ENCODE results near the gene TMCO4.

TMCO4 gene

DNA sequence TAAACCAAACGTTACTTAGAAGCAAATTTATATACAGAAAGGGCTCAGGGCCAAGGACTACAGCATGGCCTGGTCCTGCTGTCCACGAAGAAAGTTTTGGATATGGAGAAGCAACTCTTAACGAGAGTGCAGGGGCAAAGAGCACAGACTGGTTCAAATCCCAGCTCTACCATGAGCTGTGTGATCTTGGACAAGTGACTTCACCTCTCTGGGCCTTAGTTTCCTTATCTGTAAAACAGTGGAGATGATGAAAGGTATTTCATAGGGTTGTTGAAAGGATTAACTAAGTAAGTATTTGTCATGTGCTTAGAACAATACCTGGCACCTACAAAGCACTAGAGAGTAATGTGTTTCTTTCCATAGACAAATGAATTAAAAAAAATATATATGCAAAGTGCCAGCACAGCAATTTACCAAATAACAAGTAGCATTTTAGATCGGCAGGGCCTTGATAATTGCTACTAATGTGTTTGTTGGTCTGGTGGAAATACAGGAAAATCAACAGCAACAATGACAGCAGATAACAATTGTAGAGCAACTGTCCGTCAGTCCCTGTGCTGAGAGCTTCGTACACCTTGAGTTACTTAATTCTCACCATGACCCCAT lies 25.4 kb downstream of the TMCO4 start:
- DNase-seq: no peak

DNA sequence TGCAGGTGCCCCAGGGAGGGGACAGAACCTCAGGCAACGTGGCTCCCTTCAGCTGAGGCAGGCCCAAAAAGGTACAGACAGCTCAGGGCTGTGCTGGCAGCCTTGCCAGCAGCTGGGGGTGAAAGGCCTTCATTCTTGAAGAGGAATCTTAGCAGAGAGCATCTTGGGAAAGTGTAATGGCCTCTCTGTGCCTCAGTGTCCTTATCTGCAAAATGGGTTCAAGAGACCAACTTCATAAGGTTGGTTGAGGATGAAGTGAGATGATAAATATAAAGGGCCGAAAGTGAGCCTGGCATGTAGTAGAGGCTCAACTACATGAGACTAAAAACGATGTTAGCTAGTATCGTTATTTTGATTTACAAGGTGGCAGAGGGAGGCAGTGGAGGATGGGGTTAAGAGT lies 26.2 kb downstream of the TMCO4 start:
- DNase-seq: no peak

DNA sequence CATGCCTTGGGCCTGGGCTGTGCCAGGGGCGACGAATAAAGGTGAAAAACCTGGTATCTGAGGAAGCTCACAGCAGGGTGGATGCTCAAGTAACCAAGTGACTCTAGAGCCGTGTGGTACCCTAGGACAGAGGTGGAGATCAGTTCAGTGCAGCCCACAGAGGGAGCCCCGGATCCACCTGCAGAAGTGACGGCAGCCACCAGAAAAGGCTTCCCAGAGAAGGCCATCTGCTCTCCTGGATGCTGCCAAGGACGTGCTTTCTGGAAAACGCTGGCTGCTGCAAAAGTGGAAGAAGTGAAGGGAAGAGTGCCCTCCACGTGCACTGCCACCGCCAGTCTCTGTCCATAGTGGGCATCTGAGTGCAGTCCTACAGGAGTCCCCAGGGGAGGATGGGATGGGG lies 27.7 kb downstream of the TMCO4 start:
- DNase-seq: no peak

DNA sequence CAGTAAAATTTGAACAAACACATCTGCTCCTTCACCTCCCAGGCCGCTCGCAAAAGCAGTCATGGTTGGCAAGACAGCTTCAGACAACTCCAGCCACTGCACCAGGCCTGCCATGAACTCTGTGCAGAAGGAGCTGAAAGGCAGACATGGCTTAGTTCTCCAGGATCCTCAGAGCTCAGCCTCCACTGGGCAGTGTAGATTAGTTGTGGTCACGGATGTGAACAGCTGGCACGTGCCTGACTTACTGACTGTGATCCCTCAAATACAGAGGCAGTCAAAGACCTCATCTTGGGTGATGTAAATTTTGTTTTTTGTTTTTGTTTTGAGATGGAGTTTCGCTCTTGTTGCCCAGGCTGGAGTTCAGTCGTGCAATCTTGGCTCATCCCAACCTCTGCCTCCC lies 28.4 kb downstream of the TMCO4 start:
- DNase-seq: no peak

DNA sequence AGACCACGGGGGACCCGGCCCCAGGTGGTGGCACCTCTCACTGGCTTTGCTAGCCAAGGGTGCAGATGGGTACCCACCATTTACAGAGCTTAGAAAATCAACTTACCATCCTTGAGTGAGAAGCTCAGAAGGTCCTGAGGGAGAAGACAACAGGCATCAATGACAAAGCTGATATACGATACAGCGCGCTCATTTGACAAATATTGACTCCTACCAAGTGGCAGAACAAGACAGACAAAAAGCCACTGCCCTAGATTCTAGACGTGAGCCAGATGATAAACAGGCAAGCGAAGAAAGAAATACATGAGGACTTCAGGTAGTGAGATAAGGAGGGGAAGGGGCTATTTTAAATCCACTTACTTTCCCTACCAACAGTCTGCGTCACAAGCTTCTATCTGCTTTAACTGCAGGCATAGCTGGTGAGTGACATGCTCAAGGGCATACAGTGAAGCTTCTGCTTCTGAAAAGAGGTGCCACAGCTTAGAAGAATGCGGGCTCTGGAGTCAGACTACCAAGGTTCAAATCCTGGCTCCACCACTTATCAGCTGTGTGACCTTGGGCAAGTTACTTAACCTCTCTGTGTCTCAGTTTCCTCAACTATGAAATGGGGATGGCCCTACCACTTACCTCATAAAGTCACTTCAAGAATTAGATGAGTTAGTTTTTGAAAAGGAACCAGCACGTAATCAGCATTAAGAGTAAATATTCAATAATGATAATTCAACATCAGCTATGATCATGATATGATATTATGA lies 29.1 kb downstream of the TMCO4 start:
- DNase-seq: no peak

DNA sequence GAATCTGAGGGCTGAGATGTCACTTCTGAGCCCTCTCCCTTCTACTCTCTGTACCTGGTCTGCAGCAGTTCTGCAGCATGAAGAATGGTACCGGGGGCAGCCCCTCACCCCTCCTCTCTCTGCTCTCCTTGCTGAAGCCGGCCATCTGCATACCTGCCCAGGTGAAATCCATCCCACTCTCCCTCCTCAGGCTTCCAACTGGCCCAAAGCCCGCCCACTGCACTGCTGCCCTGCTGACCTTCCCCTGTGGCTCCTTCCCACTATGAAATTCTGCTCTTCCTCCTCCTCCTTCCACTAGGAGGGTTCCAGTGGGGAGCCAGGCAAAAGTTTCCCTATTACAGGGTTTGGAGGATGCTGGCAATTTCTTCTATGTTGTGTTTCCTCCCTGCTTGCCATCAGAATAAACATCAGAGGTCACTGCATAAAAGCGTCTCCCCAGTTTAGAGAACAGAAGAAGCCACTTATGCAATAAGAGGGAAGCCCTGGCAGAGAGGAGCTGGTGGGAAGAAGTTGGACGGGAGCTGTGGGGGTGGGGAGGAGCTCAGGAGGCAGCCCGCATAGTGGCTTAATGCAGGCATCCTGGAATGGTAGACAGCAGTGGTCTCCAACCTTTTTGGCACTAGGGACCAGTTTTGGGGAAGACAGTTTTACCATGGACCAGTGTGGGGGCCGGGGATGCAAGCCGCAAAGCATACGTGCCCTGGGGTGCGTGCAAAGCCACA lies 30.3 kb downstream of the TMCO4 start:
- DNase-seq: no peak

DNA sequence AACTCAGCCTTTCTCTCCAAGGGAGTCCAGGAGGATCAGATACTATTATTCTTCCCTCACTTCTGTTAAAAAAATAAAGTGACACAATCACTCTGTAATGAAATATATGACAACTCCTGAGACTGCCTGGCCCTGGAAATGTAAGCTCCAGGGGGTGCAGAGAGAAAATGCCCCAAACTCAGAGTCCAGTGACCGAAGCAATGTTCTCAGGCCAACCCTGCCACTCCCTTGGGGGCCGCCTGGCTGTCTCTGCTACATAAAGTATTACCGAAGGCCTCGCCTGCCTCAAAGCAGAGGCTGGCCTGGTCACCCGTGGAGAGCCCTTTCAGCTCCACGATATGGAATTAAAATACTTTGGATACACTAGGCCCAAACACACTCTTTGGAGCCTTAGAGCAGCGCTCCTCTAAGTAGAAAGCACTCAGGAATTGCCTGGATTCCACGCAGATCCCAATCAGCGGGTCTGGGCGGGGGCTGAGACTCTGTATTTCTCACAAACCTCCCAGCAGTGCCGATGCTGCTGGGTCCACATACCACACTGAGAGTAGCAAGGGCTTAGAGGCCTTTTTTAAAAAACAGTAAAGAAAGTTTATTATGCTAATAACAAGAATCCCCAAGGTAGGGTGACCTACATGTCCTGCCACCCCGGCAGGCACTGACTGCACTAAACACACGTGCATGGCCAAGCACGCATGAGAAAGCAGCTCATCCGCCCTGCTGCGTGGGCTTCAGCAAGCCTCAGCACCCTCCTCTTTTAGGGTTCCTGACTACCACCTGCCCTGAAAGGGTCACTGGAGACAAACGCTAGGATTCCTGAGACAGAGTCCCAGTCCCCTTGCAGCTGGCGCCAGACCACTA lies 31.1 kb downstream of the TMCO4 start:
- DNase-seq: no peak

DNA sequence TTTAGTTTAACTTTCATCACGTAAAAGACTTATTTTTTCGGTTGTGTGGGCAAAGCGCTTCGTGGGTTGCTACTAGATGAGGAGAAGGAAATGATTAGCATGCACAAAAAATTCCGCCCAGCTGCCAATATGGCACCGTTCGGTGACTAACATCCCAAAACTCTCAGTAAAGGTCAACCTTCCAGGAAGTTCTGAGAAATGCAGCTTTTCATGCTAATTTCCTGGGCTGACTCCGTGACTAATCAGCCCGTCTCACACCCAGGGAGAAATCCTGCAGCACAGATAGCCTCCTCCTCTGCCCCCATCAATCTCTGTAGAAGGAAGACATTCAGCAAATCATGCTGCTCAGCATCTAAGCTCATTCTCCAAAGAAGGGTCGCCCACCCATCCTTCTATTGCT lies 34.1 kb downstream of the TMCO4 start:
- peak; percentile 37 for DNase-seq

DNA sequence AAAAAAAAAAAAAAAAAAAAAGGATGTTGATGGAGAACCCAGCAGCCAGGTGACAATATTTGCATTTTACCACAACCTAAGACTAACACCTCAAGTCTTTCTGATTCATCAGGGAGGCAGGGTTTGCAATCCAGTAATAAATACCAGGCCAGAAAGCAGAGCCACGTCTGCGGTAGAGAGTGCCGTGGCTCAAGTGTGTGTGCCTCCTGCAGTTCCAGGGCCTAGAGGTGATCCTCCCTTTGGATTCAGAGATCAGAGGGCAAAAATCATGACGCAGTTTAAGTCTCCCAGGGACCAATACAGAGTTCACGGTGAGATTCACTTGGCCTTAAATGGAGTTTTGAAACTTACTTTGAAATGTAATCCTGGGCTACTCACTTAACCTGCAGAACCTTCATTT lies 34.9 kb downstream of the TMCO4 start:
- DNase-seq: no peak

DNA sequence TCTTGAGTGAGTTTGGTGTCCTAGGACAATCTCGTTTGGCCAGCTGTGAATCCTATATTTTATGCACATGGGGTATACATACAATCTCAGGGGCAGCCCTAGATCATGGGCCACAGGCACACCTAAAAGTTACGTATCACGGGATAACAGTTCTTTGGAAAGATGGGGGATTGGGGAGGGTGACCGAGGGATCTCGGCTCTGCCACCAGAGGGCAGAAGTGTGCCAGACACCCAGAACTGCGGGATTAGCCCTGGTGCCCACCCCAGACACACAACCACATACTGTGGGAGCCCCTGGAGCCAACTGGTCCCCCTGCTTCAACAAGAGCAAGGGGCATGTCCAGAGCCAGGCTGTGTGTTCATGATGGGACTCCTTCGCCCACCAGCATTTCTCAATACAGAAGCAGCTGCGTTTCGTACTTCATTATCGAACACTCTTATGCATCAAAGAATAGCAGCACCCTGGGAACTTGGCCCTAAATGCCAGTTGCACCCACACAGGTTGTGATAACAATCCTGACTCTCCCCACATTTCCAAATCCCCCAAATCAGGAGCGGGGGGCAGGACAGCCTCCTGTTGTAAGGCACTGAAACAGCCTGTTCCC lies 37.4 kb downstream of the TMCO4 start:
- DNase-seq: peak; percentile 70

DNA sequence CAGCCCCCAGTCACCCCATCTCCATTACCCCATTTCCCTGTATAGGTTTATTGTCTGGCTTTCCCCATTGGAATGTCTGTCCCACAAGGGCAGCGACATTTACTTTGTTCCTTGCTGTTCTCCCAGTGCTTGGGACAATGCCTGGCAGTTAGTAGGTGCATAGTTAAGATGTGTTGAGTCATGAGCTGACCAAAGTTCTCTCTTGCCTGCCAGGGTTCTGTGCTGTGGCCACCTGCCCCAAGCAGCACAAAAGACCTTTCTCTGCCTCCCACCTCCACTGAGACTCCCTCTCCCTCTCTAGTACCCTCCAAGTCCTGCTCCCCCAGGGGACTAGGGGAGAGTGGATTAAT lies 40.0 kb downstream of the TMCO4 start:
- no peak for DNase-seq

DNA sequence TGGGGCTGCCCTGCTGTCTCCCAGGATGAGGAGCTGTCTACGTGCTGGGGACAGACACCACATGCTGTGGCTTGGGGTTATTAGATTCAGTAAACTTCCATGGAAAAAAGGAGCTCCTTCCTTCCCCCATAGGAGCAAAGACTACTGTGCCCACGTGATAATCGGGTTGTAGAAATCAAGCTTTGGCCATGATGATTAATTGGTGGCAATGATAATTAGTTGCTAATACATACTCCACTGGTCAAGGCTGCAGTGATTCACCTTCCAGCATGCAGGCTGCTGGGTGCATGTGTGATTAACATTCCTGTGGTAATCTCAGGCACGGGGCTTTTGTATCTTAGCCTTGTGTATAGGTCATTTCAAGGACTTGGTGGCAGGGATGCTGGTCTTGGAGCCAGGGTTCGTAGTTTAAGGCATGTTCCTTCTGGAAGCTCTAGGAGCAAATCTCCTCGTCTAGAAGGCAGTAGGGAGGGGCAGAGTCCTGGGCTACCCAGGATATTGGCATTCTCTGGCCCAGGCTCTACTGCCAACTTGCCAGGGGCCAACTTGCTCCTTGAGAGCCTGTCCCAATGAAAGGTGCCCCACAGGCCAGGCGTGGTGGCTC lies 41.4 kb downstream of the TMCO4 start:
- DNase-seq: no peak

DNA sequence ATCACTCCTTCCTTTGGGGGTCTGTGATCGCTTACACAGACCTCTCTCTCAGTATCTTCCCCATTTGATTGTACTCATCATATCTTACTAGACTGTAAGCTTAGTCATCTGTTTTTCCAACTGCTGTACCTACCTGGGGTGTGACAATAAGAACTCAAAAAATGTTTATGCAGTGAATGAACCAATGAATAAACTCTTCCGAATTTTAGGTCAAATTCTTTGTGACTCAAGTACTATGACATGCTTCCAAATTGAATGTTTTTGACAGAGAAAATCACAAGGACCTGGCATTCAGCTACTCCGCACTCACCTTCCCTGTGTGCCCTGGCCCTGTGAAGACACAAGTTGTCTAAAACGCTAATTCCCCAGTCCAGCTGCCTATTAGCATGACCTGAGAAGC lies 42.1 kb downstream of the TMCO4 start:
- no peak for DNase-seq

DNA sequence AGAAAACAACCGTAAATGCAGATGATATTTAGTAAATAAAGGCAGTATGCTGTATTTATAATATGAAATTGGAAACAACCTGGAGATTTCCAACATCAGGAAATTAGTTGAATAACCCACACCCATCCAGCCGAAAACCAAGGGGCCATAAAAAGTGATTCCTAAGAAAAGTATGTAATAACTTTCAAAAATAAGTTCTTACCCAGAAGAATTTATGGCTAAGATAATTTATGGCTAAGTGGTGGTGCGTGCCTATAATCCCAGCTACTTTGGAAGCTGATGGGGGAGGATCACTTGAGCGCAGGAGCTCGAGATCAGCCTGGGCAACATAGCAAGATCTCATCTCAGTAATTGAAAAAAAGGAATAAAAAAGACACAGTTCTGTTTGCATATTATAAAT lies 43.2 kb downstream of the TMCO4 start:
- DNase-seq: no peak

DNA sequence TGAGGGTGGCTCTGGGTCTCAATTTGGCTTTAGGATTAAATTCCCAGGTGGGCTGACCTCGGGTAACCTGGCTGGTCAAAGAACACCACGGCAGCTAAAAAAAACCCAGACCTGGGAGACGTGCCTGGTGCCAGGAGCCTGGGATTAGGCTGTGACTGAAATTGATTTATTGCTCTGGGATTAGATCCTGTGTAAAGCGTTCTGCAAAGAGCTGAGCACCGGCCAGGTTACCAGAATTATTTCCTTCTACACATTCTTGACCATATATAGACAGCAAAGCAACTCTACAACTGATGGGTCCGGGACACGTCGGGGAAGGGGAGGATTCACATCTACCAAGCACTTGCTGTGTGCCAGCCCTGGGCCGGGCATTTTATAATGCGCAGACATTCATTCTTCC lies 45.2 kb downstream of the TMCO4 start:
- DNase-seq: no peak

DNA sequence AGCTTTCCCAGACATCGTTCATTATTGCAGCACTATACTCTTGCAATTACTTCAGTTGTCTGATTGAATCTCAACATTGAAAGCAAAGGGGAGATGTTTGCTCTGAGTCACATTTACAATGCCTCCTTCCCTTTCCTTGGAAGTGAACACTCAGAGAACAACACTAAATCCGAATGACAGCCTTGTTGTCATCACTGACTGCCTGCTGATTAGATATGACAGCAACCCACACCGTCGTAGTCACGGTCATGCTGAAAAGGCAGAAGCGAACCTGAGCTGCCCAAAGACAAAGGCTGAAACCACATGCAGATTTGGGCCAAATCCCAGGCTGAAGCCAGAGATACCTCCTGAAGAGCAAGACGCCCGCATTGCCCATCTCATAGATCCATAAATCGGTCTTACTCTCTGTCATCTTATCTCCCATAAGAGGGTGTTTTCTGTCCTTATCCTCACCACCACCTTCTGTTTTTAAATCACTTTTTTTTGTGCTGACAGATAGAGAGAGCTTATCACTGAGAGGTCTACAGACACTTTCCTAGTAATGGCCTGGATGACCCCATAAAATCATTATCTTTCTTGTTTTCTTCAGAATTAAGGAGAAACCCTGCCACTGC lies 47.5 kb downstream of the TMCO4 start:
- DNase-seq: no peak

DNA sequence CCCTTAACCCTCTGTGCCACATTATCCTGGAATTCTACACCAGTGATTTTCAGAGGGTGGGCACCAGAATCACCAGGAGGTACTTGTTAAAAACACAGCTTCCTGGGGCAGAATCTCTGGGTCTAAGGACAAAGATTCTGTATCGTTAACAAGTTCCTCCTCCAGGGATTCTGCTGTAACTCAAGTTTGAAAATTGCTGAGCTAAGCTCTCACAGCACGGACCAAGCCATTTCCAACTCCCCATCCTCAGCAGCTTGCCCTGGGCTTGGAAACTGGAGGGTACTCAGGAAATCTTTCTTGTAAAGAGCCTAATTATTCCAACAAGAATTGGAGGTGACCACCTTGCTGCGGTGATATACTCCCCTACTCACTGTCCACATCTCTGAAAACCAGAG lies 48.8 kb downstream of the TMCO4 start:
- DNase-seq: no peak

DNA sequence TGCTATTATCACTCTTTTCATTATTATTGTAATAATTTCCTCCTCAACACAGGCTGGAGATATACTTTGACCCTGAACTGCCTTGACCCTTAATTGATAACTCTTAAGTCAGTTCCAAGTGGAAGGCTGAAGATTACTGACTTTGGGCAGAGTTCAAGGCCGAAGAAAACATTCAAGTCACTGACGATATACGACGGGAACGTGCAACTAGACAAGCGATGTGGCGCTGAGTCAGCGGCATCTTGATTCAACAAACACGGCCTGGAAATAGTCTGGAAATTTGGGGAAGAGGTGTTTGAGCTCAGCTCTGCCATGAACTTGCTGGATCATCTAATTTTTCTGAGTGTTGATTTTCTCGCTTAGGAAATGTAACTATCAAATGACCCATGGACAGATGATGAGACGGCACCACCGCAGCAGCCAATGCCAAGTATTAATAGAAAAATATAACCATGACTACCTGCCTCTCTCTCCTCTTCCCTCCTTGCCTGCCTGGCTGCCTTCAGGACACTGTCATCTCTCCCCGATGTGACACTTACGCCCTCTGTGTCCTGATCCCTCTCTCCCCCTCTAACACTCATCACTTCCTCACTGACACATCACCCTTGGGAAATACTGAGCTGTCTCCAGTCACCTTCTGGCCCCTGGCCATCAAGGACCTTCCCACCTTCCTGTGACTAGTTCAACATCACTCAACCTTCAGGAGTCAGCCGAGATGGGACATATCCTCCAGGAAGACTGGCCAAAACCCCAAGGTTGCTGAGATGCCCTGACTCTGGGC lies 49.4 kb downstream of the TMCO4 start:
- DNase-seq: no peak

DNA sequence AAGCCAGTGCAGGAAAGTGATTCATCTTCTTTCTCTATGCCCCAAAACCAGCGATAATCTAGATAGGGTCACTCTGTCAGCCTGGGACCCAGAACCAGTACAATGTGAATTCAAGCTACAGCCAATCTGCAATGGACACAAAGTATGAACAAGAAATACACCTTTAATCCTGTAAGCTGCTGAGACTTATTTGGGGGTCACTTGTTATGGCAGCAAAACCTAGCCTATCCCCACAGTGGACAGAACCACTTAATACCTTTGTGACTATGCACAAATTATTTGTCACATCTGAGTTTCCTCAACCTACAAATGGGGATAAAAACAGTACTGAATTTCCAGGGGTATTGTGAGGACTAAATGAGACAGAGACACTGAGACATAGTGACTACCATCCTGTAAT lies 50.0 kb downstream of the TMCO4 start:
- no peak for DNase-seq

DNA sequence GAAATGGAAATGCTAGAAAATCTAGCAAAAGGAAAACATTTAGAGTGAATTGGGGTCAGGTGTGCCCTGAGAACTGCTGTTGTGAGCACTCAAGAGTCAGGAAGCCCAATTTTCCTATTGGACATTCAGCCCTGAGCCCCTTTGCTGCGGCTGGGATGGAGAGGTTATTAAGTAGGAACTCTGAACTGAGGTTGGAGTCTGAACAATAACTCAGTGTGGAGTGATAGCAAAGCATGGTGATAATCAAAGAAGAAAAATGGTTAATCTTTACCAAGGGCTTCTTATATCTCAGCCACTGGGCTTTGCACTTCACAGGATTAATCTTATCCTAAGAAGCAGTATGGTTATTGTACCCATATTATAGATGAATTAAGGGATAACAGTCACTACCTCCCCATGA lies 52.0 kb downstream of the TMCO4 start:
- no peak for DNase-seq

DNA sequence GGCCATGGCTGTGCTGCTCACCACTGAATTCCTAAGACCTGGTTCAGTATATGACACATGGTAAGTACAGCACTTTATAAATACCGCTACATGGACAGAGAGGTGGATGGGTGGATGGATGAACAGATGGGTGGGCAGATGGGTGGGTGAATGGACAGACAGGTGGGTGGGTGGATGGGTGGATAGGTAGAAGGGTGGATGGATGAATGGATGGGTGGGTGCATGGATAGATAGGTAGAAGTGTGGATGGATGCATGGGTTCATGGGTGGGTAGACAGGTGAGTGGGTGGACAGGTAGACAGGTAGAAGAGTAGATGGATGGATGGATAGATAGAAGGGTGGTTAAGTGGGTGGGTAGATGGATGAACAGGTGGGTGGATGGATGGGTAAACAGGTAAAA lies 54.8 kb downstream of the TMCO4 start:
- DNase-seq: no peak
